C4-2B (cell line): ENCODE data around the gene PELI2.
A peak's percentile ranks its signal among the peaks of the same experiment; 100 is the strongest.

Source experiments
- H3K27ac ChIP-seq: fragments of 450-650 bp; 2 replicates; pipeline ENCODE4 v1.5.1; 2017
- CTCF ChIP-seq: fragments of 450-650 bp; conservative IDR thresholded peaks from 2 replicates; pipeline ENCODE4 v1.5.1; 2017; ENCODE audit warnings: mild to moderate bottlenecking
- ZFX ChIP-seq: fragments of 450-650 bp; IDR thresholded peaks from 2 replicates; pipeline ENCODE4 v1.6.1; 2017

The PELI2 gene

GRCh38 chr14:56273155-56273554 is 154.9 kb downstream of the PELI2 start:
- no peak for TF ChIP-seq CTCF
- TF ChIP-seq ZFX = no peak
- no peak overlapping the region for H3K27ac ChIP-seq

- no peak overlapping the region for H3K27ac ChIP-seq
- TF ChIP-seq ZFX (no peak), CTCF (no peak)
These were observed 155.7 kb downstream of the PELI2 start for GRCh38 chr14:56273951-56274350.

GRCh38 chr14:56274556-56274955 is 156.3 kb downstream of the PELI2 start:
- TF ChIP-seq CTCF = no peak
- TF ChIP-seq ZFX = no peak
- H3K27ac ChIP-seq = no peak overlapping the region

GRCh38 chr14:56276108-56276507 is 157.9 kb downstream of the PELI2 start:
- H3K27ac ChIP-seq = no peak overlapping the region
- no peak for TF ChIP-seq CTCF

- TF ChIP-seq CTCF = no peak
- TF ChIP-seq ZFX = no peak
- H3K27ac ChIP-seq = no peak overlapping the region
These were observed 160.2 kb downstream of the PELI2 start for GRCh38 chr14:56278383-56278782.

GRCh38 chr14:56280843-56281242 is 162.6 kb downstream of the PELI2 start:
- TF ChIP-seq ZFX (no peak), CTCF (peak; percentile 38)
- H3K27ac ChIP-seq = no peak overlapping the region

GRCh38 chr14:56282179-56282578 is 164.0 kb downstream of the PELI2 start:
- no peak overlapping the region for H3K27ac ChIP-seq
- TF ChIP-seq CTCF (no peak), ZFX (no peak)
